ENCODE measurements around the gene TDRD9. TPM values are rescaled to one million over a fixed set of nuclear protein-coding genes. Genes with fewer than 3 reads are reported as not detected.
A peak's percentile ranks its signal among the peaks of the same experiment; 100 is the strongest.
"Not testable (repeated sequence)": the region's sequence is repeated elsewhere in the genome, so short reads cannot be mapped to it uniquely, and the experiment has no call there.

TDRD9 gene
- total and polyA plus RNA-seq, 2 donors from 2014 or later = 1.6 to 6.6 TPM

DNA sequence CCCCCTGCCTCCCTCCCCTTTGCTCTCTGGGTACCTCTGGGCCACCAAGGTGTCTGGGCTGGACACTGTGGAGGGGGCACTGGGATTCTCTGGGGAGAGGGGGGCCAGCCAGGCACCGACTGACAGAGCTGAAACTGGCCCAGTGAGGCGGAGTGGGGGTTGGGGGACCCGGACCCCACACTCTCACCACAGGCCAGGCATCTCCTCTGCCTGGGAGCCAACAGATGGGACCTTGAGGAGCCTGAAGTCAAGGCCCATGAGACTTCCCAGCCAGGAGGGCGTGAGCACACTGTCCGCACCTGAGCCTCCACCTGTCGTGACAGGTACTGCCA, 41.1 kb upstream of the TDRD9 start:
- peaks cover 0 to 20% (median 19%) of the 10 kb centered on the region in 3 donors for H3K4me1 ChIP-seq (ENCODE audit: control insufficient read depth in 2 of 3, insufficient read depth in 2 of 3, low read depth in 1 of 3, low read length in 3 of 3)
- H3K9me3 ChIP-seq (ENCODE audit: control insufficient read depth in 2 of 3, insufficient read depth in 1 of 3, low read length in 3 of 3) = no peaks in the 10 kb centered on the region
- no peak overlapping the region for H3K4me3 ChIP-seq (ENCODE audit: low read length in 3 of 3)
- no peaks in the 10 kb centered on the region for H3K27me3 ChIP-seq (ENCODE audit: control insufficient read depth, insufficient read depth, low read length)
- no peaks in the 10 kb centered on the region for H3K36me3 ChIP-seq (ENCODE audit: control insufficient read depth in 2 of 3, insufficient read depth in 3 of 3, low read length in 3 of 3)
- no peak for FAIRE-seq
- intact Hi-C loops (cut with DNase I) = no loop called here
- no peak overlapping the region for H3K9ac ChIP-seq (ENCODE audit: low read length in 3 of 3)
- TF ChIP-seq CTCF (IDR thresholded peaks at IDR 0.05; ENCODE audit: borderline replicate concordance, extremely low read depth, insufficient read depth) = no peak
- peak in 1 of 5 donors; percentile 51 for DNase-seq
- H3K27ac ChIP-seq (ENCODE audit: low read depth in 2 of 2, low read length in 2 of 2) = no peak overlapping the region

DNA sequence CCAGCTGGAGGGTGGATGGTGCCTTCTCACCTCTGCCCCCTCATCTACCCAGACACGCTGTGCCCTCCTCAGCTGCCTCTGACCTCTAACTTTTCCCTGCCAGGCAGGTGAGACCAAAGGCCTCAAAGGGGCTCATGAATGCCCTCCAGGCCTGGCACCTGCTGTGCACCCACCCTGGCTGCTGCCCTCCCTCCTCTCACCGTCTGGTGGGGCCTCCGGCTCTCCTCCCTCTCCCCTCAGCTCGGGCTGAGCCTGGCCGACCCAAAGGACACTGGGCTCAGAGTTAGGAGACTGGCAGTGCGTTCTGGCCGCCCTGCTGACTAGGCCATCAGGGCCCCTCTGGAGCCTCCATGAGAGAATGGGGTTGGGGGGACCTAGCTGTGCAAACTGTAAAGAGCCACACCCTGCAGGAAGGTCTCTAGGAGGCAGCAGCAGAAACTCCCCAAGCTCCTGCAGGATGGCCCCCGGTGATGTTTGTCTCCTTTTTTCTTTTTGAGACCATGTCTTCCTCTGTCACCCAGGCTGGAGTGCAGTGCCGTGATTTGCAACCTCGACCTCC, 40.6 kb upstream of the TDRD9 start:
- Histone ChIP-seq H3K36me3 (ENCODE audit: control insufficient read depth in 2 of 3, insufficient read depth in 3 of 3, low read length in 3 of 3) (no peaks in the 10 kb centered on the region), H3K27me3 (ENCODE audit: control insufficient read depth, insufficient read depth, low read length) (no peaks in the 10 kb centered on the region), H3K4me1 (ENCODE audit: control insufficient read depth in 2 of 3, insufficient read depth in 2 of 3, low read depth in 1 of 3, low read length in 3 of 3) (peaks cover 0 to 17% (median 14%) of the 10 kb centered on the region in 3 donors), H3K9me3 (ENCODE audit: control insufficient read depth in 2 of 3, insufficient read depth in 1 of 3, low read length in 3 of 3) (no peaks in the 10 kb centered on the region), H3K27ac (ENCODE audit: low read depth in 2 of 2, low read length in 2 of 2) (no peak overlapping the region), H3K9ac (ENCODE audit: low read length in 3 of 3) (no peak overlapping the region), H3K4me3 (ENCODE audit: low read length in 3 of 3) (no peak overlapping the region)
- FAIRE-seq (no peak), DNase-seq (peak in 1 of 5 donors; percentile 39)
- TF ChIP-seq CTCF (IDR thresholded peaks at IDR 0.05; ENCODE audit: borderline replicate concordance, extremely low read depth, insufficient read depth) = no peak
- intact Hi-C loops (cut with DNase I) = no loop called here

DNA sequence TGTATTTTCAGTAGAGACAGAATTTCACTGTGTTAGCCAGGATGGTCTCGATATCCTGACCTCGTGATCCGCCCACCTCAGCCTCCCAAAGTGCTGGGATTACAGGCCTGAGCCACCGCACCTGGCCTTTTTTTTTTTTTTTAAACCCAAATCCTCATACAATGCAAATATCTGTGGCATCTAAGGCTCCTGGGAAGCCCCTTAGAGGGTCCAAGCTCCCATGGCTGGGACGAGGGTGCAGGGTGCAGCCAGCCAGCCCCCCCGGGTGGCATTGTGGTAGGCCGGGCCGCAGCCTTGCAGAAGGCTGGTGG, 39.3 kb upstream of the TDRD9 start:
- FAIRE-seq; intact Hi-C loops (cut with DNase I): not testable (repeated sequence)

DNA sequence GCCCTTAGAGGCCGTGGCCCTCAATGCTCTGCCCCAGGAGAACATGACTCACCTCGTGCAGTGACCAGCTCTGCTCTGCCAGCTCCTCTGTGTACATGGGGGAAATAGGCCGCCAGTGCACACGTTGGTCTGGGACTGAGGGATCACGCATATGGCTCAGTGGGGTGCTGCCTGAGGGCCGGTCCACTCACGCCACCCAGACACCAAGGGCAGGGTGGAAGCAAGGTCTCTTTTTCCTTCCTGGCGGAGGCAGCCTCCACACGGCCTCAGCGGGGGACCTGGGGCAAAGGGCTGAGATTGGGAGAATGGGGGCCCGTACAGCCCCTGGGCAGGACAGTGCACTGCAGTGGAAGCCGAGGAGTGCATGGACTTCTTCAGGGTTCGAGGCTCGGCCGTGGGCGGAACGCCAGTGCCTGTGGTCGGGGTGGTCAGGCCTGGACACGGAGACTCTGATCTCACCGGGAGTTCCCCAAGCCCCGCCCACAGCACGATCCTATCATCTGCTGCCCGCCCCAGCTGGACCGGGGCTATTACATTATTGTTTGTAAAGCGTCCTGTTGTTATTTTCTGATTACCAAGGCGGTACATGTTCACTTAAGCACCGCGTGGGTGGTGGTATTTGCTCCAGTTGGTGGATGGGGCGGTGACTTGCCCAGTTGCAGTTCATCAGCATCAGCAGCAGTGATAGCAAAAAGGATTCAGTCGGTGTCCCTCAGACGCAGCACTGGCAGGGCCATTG, 38.8 kb upstream of the TDRD9 start:
- Histone ChIP-seq H3K36me3 (ENCODE audit: control insufficient read depth in 2 of 3, insufficient read depth in 3 of 3, low read length in 3 of 3) (no peaks in the 10 kb centered on the region), H3K9me3 (ENCODE audit: control insufficient read depth in 2 of 3, insufficient read depth in 1 of 3, low read length in 3 of 3) (no peaks in the 10 kb centered on the region), H3K9ac (ENCODE audit: low read length in 3 of 3) (no peak overlapping the region), H3K27me3 (ENCODE audit: control insufficient read depth, insufficient read depth, low read length) (no peaks in the 10 kb centered on the region), H3K4me3 (ENCODE audit: low read length in 3 of 3) (no peak overlapping the region), H3K4me1 (ENCODE audit: control insufficient read depth in 2 of 3, insufficient read depth in 2 of 3, low read depth in 1 of 3, low read length in 3 of 3) (peaks cover 0 to 18% (median 8%) of the 10 kb centered on the region in 3 donors), H3K27ac (ENCODE audit: low read depth in 2 of 2, low read length in 2 of 2) (no peak overlapping the region)
- TF ChIP-seq CTCF (IDR thresholded peaks at IDR 0.05; ENCODE audit: borderline replicate concordance, extremely low read depth, insufficient read depth) = no peak
- DNase-seq = peak in 1 of 5 donors; percentile 47
- no peak for FAIRE-seq
- intact Hi-C loops (cut with DNase I) = no loop called here

More for the DNA sequence above, 39.3 kb upstream of the TDRD9 start:
- not testable (repeated sequence) for H3K4me3 ChIP-seq (ENCODE audit: low read length in 3 of 3); H3K36me3 ChIP-seq (ENCODE audit: control insufficient read depth in 2 of 3, insufficient read depth in 3 of 3, low read length in 3 of 3); H3K27me3 ChIP-seq (ENCODE audit: control insufficient read depth, insufficient read depth, low read length); H3K9me3 ChIP-seq (ENCODE audit: control insufficient read depth in 2 of 3, insufficient read depth in 1 of 3, low read length in 3 of 3); H3K27ac ChIP-seq (ENCODE audit: low read depth in 2 of 2, low read length in 2 of 2); H3K9ac ChIP-seq (ENCODE audit: low read length in 3 of 3)
- DNase-seq = peak in 1 of 5 donors; percentile 38
- H3K4me1 ChIP-seq (ENCODE audit: control insufficient read depth in 2 of 3, insufficient read depth in 2 of 3, low read depth in 1 of 3, low read length in 3 of 3) = peaks cover 0 to 15% (median 8%) of the 10 kb centered on the region in 3 donors
